ENCODE results near the gene DAG1.

DAG1 gene

DNA sequence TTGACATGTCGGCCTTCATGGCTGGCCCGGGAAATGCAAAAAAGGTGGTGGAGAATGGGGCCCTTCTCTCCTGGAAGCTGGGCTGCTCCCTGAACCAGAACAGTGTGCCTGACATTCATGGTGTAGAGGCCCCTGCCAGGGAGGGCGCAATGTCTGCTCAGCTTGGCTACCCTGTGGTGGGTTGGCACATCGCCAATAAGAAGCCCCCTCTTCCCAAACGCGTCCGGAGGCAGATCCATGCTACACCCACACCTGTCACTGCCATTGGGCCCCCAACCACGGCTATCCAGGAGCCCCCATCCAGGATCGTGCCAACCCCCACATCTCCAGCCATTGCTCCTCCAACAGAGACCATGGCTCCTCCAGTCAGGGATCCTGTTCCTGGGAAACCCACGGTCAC lies 61.2 kb downstream of the DAG1 start:
- no peak for ATAC-seq
- TF ChIP-seq ZNF565 (CRISPR knock-in tag; conservative IDR thresholded peaks at IDR 0.05; ENCODE audit: low read depth) (no peak), ZNF70 (CRISPR knock-in tag; IDR thresholded peaks at IDR 0.05) (no peak), ZC3H10 (CRISPR knock-in tag; IDR thresholded peaks at IDR 0.05) (no peak), OSR1 (CRISPR knock-in tag; IDR thresholded peaks at IDR 0.05) (no peak), ZFP30 (CRISPR knock-in tag; IDR thresholded peaks at IDR 0.05) (no peak)
- TF ChIP-seq, protein P1, sequence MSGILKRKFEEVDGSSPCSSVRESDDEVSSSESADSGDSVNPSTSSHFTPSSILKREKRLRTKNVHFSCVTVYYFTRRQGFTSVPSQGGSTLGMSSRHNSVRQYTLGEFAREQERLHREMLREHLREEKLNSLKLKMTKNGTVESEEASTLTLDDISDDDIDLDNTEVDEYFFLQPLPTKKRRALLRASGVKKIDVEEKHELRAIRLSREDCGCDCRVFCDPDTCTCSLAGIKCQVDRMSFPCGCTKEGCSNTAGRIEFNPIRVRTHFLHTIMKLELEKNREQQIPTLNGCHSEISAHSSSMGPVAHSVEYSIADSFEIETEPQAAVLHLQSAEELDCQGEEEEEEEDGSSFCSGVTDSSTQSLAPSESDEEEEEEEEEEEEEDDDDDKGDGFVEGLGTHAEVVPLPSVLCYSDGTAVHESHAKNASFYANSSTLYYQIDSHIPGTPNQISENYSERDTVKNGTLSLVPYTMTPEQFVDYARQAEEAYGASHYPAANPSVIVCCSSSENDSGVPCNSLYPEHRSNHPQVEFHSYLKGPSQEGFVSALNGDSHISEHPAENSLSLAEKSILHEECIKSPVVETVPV (CRISPR knock-in tag; IDR thresholded peaks at IDR 0.05): no peak
- TF ChIP-seq, protein P2, sequence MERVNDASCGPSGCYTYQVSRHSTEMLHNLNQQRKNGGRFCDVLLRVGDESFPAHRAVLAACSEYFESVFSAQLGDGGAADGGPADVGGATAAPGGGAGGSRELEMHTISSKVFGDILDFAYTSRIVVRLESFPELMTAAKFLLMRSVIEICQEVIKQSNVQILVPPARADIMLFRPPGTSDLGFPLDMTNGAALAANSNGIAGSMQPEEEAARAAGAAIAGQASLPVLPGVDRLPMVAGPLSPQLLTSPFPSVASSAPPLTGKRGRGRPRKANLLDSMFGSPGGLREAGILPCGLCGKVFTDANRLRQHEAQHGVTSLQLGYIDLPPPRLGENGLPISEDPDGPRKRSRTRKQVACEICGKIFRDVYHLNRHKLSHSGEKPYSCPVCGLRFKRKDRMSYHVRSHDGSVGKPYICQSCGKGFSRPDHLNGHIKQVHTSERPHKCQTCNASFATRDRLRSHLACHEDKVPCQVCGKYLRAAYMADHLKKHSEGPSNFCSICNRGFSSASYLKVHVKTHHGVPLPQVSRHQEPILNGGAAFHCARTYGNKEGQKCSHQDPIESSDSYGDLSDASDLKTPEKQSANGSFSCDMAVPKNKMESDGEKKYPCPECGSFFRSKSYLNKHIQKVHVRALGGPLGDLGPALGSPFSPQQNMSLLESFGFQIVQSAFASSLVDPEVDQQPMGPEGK (CRISPR knock-in tag; IDR thresholded peaks at IDR 0.05; ENCODE audit: borderline replicate concordance): no peak
- TF ChIP-seq, protein P3, sequence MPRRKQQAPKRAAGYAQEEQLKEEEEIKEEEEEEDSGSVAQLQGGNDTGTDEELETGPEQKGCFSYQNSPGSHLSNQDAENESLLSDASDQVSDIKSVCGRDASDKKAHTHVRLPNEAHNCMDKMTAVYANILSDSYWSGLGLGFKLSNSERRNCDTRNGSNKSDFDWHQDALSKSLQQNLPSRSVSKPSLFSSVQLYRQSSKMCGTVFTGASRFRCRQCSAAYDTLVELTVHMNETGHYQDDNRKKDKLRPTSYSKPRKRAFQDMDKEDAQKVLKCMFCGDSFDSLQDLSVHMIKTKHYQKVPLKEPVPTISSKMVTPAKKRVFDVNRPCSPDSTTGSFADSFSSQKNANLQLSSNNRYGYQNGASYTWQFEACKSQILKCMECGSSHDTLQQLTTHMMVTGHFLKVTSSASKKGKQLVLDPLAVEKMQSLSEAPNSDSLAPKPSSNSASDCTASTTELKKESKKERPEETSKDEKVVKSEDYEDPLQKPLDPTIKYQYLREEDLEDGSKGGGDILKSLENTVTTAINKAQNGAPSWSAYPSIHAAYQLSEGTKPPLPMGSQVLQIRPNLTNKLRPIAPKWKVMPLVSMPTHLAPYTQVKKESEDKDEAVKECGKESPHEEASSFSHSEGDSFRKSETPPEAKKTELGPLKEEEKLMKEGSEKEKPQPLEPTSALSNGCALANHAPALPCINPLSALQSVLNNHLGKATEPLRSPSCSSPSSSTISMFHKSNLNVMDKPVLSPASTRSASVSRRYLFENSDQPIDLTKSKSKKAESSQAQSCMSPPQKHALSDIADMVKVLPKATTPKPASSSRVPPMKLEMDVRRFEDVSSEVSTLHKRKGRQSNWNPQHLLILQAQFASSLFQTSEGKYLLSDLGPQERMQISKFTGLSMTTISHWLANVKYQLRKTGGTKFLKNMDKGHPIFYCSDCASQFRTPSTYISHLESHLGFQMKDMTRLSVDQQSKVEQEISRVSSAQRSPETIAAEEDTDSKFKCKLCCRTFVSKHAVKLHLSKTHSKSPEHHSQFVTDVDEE (CRISPR knock-in tag; IDR thresholded peaks at IDR 0.05): no peak

DNA sequence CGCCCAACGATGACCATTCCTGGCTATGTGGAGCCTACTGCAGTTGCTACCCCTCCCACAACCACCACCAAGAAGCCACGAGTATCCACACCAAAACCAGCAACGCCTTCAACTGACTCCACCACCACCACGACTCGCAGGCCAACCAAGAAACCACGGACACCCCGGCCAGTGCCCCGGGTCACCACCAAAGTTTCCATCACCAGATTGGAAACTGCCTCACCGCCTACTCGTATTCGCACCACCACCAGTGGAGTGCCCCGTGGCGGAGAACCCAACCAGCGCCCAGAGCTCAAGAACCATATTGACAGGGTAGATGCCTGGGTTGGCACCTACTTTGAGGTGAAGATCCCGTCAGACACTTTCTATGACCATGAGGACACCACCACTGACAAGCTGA lies 61.6 kb downstream of the DAG1 start:
- no peak for ATAC-seq
- no peak for TF ChIP-seq ARNTL (CRISPR knock-in tag; IDR thresholded peaks at IDR 0.05; ENCODE audit: borderline replicate concordance, low read depth)
- TF ChIP-seq PPARA (CRISPR knock-in tag; IDR thresholded peaks at IDR 0.05; ENCODE audit: borderline replicate concordance): no peak
- TF ChIP-seq OSR1 (CRISPR knock-in tag; IDR thresholded peaks at IDR 0.05): no peak
- TF ChIP-seq BACH2 (CRISPR knock-in tag; IDR thresholded peaks at IDR 0.05; ENCODE audit: borderline replicate concordance): no peak
- no peak for TF ChIP-seq ESRRG (CRISPR knock-in tag; IDR thresholded peaks at IDR 0.05)
- no peak for TF ChIP-seq TOX (CRISPR knock-in tag; IDR thresholded peaks at IDR 0.05; ENCODE audit: borderline replicate concordance)
- TF ChIP-seq, protein P4, sequence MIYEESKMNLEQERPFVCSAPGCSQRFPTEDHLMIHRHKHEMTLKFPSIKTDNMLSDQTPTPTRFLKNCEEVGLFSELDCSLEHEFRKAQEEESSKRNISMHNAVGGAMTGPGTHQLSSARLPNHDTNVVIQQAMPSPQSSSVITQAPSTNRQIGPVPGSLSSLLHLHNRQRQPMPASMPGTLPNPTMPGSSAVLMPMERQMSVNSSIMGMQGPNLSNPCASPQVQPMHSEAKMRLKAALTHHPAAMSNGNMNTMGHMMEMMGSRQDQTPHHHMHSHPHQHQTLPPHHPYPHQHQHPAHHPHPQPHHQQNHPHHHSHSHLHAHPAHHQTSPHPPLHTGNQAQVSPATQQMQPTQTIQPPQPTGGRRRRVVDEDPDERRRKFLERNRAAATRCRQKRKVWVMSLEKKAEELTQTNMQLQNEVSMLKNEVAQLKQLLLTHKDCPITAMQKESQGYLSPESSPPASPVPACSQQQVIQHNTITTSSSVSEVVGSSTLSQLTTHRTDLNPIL (CRISPR knock-in tag; IDR thresholded peaks at IDR 0.05; ENCODE audit: low read depth): no peak
- TF ChIP-seq ZNF70 (CRISPR knock-in tag; IDR thresholded peaks at IDR 0.05): no peak
- TF ChIP-seq ZFP3 (CRISPR knock-in tag; IDR thresholded peaks at IDR 0.05): no peak
- TF ChIP-seq ZNF565 (CRISPR knock-in tag; conservative IDR thresholded peaks at IDR 0.05; ENCODE audit: low read depth): no peak

DNA sequence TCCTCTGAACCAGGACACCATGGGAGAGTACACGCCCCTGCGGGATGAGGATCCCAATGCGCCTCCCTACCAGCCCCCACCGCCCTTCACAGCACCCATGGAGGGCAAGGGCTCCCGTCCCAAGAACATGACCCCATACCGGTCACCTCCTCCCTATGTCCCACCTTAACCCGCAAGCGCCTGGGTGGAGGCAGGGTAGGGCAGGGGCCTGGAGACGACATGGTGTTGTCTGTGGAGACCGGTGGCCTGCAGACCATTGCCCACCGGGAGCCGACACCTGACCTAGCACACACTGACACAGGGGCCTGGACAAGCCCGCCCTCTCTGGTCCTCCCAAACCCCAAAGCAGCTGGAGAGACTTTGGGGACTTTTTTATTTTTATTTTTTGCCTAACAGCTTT lies 63.0 kb downstream of the DAG1 start:
- TF ChIP-seq, protein P5, sequence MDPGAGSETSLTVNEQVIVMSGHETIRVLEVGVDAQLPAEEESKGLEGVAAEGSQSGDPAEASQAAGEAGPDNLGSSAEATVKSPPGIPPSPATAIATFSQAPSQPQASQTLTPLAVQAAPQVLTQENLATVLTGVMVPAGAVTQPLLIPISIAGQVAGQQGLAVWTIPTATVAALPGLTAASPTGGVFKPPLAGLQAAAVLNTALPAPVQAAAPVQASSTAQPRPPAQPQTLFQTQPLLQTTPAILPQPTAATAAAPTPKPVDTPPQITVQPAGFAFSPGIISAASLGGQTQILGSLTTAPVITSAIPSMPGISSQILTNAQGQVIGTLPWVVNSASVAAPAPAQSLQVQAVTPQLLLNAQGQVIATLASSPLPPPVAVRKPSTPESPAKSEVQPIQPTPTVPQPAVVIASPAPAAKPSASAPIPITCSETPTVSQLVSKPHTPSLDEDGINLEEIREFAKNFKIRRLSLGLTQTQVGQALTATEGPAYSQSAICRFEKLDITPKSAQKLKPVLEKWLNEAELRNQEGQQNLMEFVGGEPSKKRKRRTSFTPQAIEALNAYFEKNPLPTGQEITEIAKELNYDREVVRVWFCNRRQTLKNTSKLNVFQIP (CRISPR knock-in tag; IDR thresholded peaks at IDR 0.05; ENCODE audit: borderline replicate concordance, low read depth): no peak
- TF ChIP-seq ZNF70 (CRISPR knock-in tag; IDR thresholded peaks at IDR 0.05) (no peak), TOX (CRISPR knock-in tag; IDR thresholded peaks at IDR 0.05; ENCODE audit: borderline replicate concordance) (no peak), BACH2 (CRISPR knock-in tag; IDR thresholded peaks at IDR 0.05; ENCODE audit: borderline replicate concordance) (no peak), OSR1 (CRISPR knock-in tag; IDR thresholded peaks at IDR 0.05) (no peak), ZNF8 (CRISPR knock-in tag; IDR thresholded peaks at IDR 0.05) (no peak), TCF4 (CRISPR knock-in tag; IDR thresholded peaks at IDR 0.05; ENCODE audit: borderline replicate concordance) (no peak), ZC3H10 (CRISPR knock-in tag; IDR thresholded peaks at IDR 0.05) (no peak), RARB (CRISPR knock-in tag; IDR thresholded peaks at IDR 0.05) (no peak)
- TF ChIP-seq, protein P4 (CRISPR knock-in tag; IDR thresholded peaks at IDR 0.05; ENCODE audit: low read depth): no peak
- ATAC-seq: no peak
